ENCODE results near the gene EEFSEC. TPM values are rescaled to one million over a fixed set of nuclear protein-coding genes. Genes with fewer than 3 reads are reported as not detected.

Gene EEFSEC
- total RNA-seq, 2 experiments from 2014 or later, result 17.7 to 25.3 TPM

DNA sequence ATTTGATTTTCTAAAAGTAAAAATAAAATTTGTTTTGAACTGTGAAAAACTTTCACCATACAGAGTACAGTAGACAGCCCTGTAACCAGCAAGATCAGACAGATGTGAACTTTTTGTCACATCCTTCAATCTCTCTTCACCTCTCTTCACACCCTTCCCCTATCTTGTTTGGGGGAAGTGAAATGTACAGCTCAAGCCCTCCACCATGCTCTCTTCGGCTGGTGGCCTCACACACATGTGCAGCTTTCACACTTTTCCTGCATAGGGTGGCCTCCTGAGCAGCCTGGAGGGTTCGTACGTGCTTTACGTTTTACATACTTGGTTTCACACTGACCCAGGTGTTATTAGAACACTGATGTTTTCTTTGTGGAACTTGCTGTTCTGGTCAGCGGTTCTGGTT, 227.0 kb downstream of the EEFSEC start:
- ChIA-PET CTCF (ENCODE audit: unreplicated experiment) (no interaction called here), POLR2A (no interaction called here)
- no TSS peak for BruUV-seq (replicated peaks)
- H3K36me3 ChIP-seq (ENCODE audit: insufficient read depth, low read length), result no peaks in the 10 kb centered on the region
- no peak overlapping the region for H3K4me3 ChIP-seq (ENCODE audit: low read depth, low read length, poor library complexity, severe bottlenecking)
- H3K4me2 ChIP-seq (ENCODE audit: low read length), result no peak overlapping the region
- H3K79me2 ChIP-seq (ENCODE audit: insufficient read depth, low read depth, low read length), result no peaks in the 10 kb centered on the region
- DNase-seq (ENCODE audit: low spot score), result no peak
- H3K9me3 ChIP-seq (ENCODE audit: low read length), result no peaks in the 10 kb centered on the region
- TF ChIP-seq, protein P1, sequence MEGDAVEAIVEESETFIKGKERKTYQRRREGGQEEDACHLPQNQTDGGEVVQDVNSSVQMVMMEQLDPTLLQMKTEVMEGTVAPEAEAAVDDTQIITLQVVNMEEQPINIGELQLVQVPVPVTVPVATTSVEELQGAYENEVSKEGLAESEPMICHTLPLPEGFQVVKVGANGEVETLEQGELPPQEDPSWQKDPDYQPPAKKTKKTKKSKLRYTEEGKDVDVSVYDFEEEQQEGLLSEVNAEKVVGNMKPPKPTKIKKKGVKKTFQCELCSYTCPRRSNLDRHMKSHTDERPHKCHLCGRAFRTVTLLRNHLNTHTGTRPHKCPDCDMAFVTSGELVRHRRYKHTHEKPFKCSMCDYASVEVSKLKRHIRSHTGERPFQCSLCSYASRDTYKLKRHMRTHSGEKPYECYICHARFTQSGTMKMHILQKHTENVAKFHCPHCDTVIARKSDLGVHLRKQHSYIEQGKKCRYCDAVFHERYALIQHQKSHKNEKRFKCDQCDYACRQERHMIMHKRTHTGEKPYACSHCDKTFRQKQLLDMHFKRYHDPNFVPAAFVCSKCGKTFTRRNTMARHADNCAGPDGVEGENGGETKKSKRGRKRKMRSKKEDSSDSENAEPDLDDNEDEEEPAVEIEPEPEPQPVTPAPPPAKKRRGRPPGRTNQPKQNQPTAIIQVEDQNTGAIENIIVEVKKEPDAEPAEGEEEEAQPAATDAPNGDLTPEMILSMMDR (conservative IDR thresholded peaks at IDR 0.05; ENCODE audit: low read length), result no peak
- TF ChIP-seq EZH2phosphoT487 (IDR thresholded peaks at IDR 0.05; ENCODE audit: borderline replicate concordance, low read depth, low read length), result no peak
- H2AFZ ChIP-seq (ENCODE audit: low read length), result no peak overlapping the region
- no peaks in the 10 kb centered on the region for H3K9me2 ChIP-seq (ENCODE audit: insufficient read depth, low read length)
- H4K20me1 ChIP-seq (ENCODE audit: insufficient read depth, low read length), result no peaks in the 10 kb centered on the region
- peaks cover 1% of the 10 kb centered on the region for H3K4me1 ChIP-seq (ENCODE audit: insufficient read depth, low read length, poor library complexity, severe bottlenecking)
- no peak overlapping the region for H3K27ac ChIP-seq (ENCODE audit: low read depth, low read length, poor library complexity, severe bottlenecking)
- intact Hi-C loops (cut with micrococcal nuclease; ENCODE audit: unreplicated experiment), result no loop called here

DNA sequence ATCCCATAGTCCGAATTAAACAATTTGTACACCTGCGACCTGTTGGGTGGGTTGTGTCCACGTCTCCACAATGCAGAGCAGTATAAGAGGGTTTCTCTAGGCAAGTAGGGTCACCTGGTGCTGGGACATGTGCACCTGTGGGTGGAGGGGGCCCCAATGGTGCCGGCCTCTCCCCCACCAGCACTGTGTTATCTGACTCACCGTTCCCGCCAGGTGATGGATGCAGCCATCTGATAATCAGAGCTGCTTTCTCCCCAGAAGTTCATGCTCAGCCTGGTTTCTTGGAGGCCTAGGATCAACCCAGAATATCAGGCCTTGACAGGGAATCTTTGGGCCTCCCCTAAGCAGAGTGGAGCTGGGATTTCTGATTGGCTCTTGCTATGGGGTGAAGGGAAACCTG, 227.4 kb downstream of the EEFSEC start:
- TF ChIP-seq, protein P1 (conservative IDR thresholded peaks at IDR 0.05; ENCODE audit: low read length), result no peak
- no peak for TF ChIP-seq EZH2phosphoT487 (IDR thresholded peaks at IDR 0.05; ENCODE audit: borderline replicate concordance, low read depth, low read length)
- Histone ChIP-seq H3K4me3 (ENCODE audit: low read depth, low read length, poor library complexity, severe bottlenecking) (no peak overlapping the region), H3K9me2 (ENCODE audit: insufficient read depth, low read length) (no peaks in the 10 kb centered on the region), H3K27ac (ENCODE audit: low read depth, low read length, poor library complexity, severe bottlenecking) (no peak overlapping the region), H3K4me2 (ENCODE audit: low read length) (no peak overlapping the region), H3K36me3 (ENCODE audit: insufficient read depth, low read length) (no peaks in the 10 kb centered on the region), H2AFZ (ENCODE audit: low read length) (no peak overlapping the region), H3K4me1 (ENCODE audit: insufficient read depth, low read length, poor library complexity, severe bottlenecking) (no peaks in the 10 kb centered on the region), H4K20me1 (ENCODE audit: insufficient read depth, low read length) (no peaks in the 10 kb centered on the region), H3K9me3 (ENCODE audit: low read length) (no peaks in the 10 kb centered on the region), H3K79me2 (ENCODE audit: insufficient read depth, low read depth, low read length) (no peaks in the 10 kb centered on the region)
- CTCF ChIA-PET (ENCODE audit: unreplicated experiment), result no interaction called here
- intact Hi-C loops (cut with micrococcal nuclease; ENCODE audit: unreplicated experiment), result no loop called here
- POLR2A ChIA-PET, result no interaction called here
- no peak for DNase-seq (ENCODE audit: low spot score)
- BruUV-seq (replicated peaks), result no TSS peak

- H3K9me2 ChIP-seq (ENCODE audit: insufficient read depth, low read length), result no peaks in the 10 kb centered on the region
- H3K9me3 ChIP-seq (ENCODE audit: low read length), result no peaks in the 10 kb centered on the region
- no peaks in the 10 kb centered on the region for H3K4me1 ChIP-seq (ENCODE audit: insufficient read depth, low read length, poor library complexity, severe bottlenecking)
- H4K20me1 ChIP-seq (ENCODE audit: insufficient read depth, low read length), result no peaks in the 10 kb centered on the region
- BruUV-seq (replicated peaks), result no TSS peak
- TF ChIP-seq EZH2phosphoT487 (IDR thresholded peaks at IDR 0.05; ENCODE audit: borderline replicate concordance, low read depth, low read length), result no peak
- TF ChIP-seq, protein P1 (conservative IDR thresholded peaks at IDR 0.05; ENCODE audit: low read length), result no peak
- no peak overlapping the region for H3K27ac ChIP-seq (ENCODE audit: low read depth, low read length, poor library complexity, severe bottlenecking)
- H3K36me3 ChIP-seq (ENCODE audit: insufficient read depth, low read length), result no peaks in the 10 kb centered on the region
- H3K79me2 ChIP-seq (ENCODE audit: insufficient read depth, low read depth, low read length), result no peaks in the 10 kb centered on the region
- DNase-seq (ENCODE audit: low spot score), result no peak
- ChIA-PET CTCF (ENCODE audit: unreplicated experiment) (no interaction called here), POLR2A (no interaction called here)
- H3K4me3 ChIP-seq (ENCODE audit: low read depth, low read length, poor library complexity, severe bottlenecking), result no peak overlapping the region
- intact Hi-C loops (cut with micrococcal nuclease; ENCODE audit: unreplicated experiment), result no loop called here
- H2AFZ ChIP-seq (ENCODE audit: low read length), result no peak overlapping the region
- H3K4me2 ChIP-seq (ENCODE audit: low read length), result no peak overlapping the region
Observed at GRCh38 chr3:128381609-128382008, 228.3 kb downstream of the EEFSEC start.

Data from OCI-LY7 (cell line).